Muscle of arm (tissue), 14 donors: Measurements from ENCODE around the gene NDUFAF8. TPM values are rescaled to one million over a fixed set of nuclear protein-coding genes. Genes with fewer than 3 reads are reported as not detected.

Source experiments
- DNase-seq: peaks from one replicate; pipeline ENCODE4 v3.0.0-alpha.2; 2013
- long read RNA-seq, 11 donors: transcript quantifications; one replicate each; lab custom pipeline, GENCODE V29; 2026
- polyA plus RNA-seq, 12 donors: library from polyadenylated mRNA; unstranded; fragments of 120-200 nt; gene quantifications; one replicate each; pipeline ENCODE4 v1.2.1, GENCODE V29; 2013; ENCODE audit not compliant: insufficient read length in 12 of 12

NDUFAF8 gene
- 10 to 100 TPM in 11 of 12 donors, not detected in 1; 31.7 to 90.1 (median 39.0) TPM for polyA plus RNA-seq
- long read RNA-seq, donor 1, transcript NDUFAF8-201 (3 exons, 615 nt) = major isoform, 32 of 32 reads
- long read RNA-seq, donor 1, partial matches to known transcripts = 0 of 32 reads
- long read RNA-seq, donor 1, other reads (novel, unspliced or antisense) = 0 of 32 reads
- long read RNA-seq, donor 2, transcript NDUFAF8-201 (3 exons, 615 nt) = major isoform, 42 of 48 reads
- long read RNA-seq, donor 2, partial matches to known transcripts = 6 of 48 reads
- long read RNA-seq, donor 2, other reads (novel, unspliced or antisense) = 0 of 48 reads
- long read RNA-seq, donor 3, transcript NDUFAF8-201 (3 exons, 615 nt) = major isoform, 21 of 21 reads
- long read RNA-seq, donor 3, partial matches to known transcripts = 0 of 21 reads
- long read RNA-seq, donor 3, other reads (novel, unspliced or antisense) = 0 of 21 reads
- long read RNA-seq, donor 4, transcript NDUFAF8-201 (3 exons, 615 nt) = major isoform, 12 of 13 reads
- long read RNA-seq, donor 4, partial matches to known transcripts = 0 of 13 reads
- long read RNA-seq, donor 4, other reads (novel, unspliced or antisense) = 0 of 13 reads
- long read RNA-seq, donor 5, transcript NDUFAF8-201 (3 exons, 615 nt) = major isoform, 55 of 66 reads
- long read RNA-seq, donor 5, partial matches to known transcripts = 10 of 66 reads
- long read RNA-seq, donor 5, other reads (novel, unspliced or antisense) = 0 of 66 reads
- long read RNA-seq, donor 6, transcript NDUFAF8-201 (3 exons, 615 nt) = major isoform, 23 of 24 reads
- long read RNA-seq, donor 6, partial matches to known transcripts = 0 of 24 reads
- long read RNA-seq, donor 6, other reads (novel, unspliced or antisense) = 0 of 24 reads
- long read RNA-seq, donor 7, transcript NDUFAF8-201 (3 exons, 615 nt) = major isoform, 16 of 16 reads
- long read RNA-seq, donor 7, partial matches to known transcripts = 0 of 16 reads
- long read RNA-seq, donor 7, other reads (novel, unspliced or antisense) = 0 of 16 reads
- long read RNA-seq, donor 8, transcript NDUFAF8-201 (3 exons, 615 nt) = major isoform, 37 of 37 reads
- long read RNA-seq, donor 8, partial matches to known transcripts = 0 of 37 reads
- long read RNA-seq, donor 8, other reads (novel, unspliced or antisense) = 0 of 37 reads
- long read RNA-seq, donor 9, transcript NDUFAF8-201 (3 exons, 615 nt) = major isoform, 29 of 36 reads
- long read RNA-seq, donor 9, partial matches to known transcripts = 7 of 36 reads
- long read RNA-seq, donor 9, other reads (novel, unspliced or antisense) = 0 of 36 reads
- long read RNA-seq, donor 10, transcript NDUFAF8-201 (3 exons, 615 nt) = major isoform, 45 of 46 reads
- long read RNA-seq, donor 10, partial matches to known transcripts = 0 of 46 reads
- long read RNA-seq, donor 10, other reads (novel, unspliced or antisense) = 0 of 46 reads
- long read RNA-seq, donor 11, transcript NDUFAF8-201 (3 exons, 615 nt) = major isoform, 38 of 47 reads
- long read RNA-seq, donor 11, partial matches to known transcripts = 7 of 47 reads
- long read RNA-seq, donor 11, other reads (novel, unspliced or antisense) = 0 of 47 reads

GRCh38 chr17:81238815-81239713, at the start of gene NDUFAF8, which contains the start of gene TEPSIN:
Gene NDUFAF8 (plus strand): TSS chr17:81239318. CDS start chr17:81239364, 46 bp downstream.
Gene TEPSIN (minus strand): TSS chr17:81239055. CDS start chr17:81239033, 22 bp downstream.
- DNase-seq = peak; percentile 100

GRCh38 chr17:81189670-81190530, 49.2 kb upstream of the NDUFAF8 start:
- no peak for DNase-seq

GRCh38 chr17:81190591-81190990, 48.5 kb upstream of the NDUFAF8 start:
- DNase-seq = no peak

GRCh38 chr17:81191116-81191515, 48.0 kb upstream of the NDUFAF8 start:
- no peak for DNase-seq

DNA sequence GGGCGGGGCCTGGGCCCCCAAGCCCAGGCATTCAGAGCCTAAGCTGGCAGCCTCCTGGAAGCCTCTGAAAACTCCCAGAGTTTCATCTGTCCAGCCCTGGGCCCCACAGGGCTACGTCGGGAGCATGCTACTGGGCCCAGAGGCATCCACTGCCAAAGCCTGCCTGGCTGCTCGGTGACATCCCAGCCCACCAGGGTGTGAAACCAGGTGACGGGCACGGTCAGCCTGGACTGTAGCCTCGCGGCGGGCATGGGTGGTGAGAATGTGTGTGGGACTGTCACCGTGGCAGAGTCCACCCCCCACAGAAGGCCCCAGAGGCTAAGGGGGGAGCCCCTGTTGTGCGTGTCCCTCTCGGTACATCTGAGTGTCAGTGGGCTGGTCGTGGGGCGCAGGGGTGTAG, 47.5 kb upstream of the NDUFAF8 start:
- no peak for DNase-seq

DNA sequence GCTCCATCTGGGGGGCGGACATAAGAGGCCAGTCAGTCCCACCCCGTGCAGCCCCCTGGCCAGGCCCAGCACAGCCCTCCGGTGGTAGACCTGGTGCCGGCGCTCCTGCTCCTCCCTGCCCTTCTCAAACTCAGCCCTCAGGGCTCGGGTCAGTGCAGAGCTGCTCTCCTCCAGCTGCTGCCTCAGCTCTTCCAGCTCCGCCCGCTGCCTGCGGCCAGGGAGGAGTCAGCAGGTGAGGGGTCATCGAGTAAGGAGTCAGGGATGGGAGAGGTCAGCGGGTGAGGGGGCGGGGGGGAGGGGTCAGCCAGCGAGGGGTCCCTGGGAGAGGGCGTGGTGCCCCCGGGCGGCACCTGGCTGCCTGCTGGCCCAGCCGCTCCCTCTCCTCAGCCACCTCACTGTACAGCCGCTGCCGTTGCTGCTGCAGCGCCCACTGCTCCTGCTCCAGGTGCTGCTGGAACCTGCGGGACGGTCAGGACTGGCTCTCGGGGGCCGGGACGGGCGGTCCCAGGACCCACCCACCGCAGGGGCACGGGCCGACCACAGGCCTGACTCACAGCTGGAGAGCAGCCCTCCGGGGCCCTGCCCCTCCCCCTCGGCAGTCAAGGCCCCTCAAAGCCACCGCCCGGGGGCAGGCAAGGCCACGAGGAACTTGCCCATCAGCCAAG, 46.6 kb upstream of the NDUFAF8 start:
- no peak for DNase-seq

GRCh38 chr17:81193051-81193410, 46.1 kb upstream of the NDUFAF8 start:
- DNase-seq = no peak

DNA sequence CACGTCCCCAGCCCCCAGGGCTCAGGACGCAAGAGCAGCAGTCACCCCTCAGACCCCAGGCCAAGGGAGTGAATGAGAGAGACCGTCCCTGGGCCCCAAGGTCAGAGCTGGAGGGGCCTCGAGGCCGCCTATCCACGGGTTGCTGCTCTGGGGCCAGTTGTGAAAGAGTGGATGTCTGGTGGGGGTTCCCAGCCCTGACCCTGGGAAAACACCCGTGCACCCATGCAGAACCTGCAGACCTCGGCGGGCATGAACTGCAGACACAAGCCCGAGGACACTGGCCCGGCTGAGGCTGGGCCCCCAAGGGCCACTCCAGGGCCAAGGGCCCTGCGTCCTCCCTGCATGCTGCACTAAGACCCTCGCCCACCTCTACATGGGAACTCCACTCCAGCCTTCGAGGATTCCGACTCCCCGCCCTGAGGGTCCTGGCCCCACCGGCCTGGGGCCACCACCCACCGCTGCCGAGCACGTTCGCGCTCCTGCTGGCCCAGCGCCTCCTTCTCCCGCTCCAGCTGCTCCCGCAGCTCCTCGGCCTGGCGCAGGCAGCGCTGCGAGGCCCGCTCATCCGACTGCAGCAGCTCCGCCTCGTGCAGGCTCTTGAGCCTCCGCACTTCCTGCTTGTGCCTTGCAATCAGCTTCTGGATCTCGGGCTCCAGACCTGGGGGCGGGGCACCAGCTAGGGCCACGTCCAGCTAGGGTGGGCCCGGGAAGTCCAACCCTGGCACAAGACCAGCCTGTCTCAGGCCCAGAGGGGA, 45.5 kb upstream of the NDUFAF8 start:
- DNase-seq = no peak

DNA sequence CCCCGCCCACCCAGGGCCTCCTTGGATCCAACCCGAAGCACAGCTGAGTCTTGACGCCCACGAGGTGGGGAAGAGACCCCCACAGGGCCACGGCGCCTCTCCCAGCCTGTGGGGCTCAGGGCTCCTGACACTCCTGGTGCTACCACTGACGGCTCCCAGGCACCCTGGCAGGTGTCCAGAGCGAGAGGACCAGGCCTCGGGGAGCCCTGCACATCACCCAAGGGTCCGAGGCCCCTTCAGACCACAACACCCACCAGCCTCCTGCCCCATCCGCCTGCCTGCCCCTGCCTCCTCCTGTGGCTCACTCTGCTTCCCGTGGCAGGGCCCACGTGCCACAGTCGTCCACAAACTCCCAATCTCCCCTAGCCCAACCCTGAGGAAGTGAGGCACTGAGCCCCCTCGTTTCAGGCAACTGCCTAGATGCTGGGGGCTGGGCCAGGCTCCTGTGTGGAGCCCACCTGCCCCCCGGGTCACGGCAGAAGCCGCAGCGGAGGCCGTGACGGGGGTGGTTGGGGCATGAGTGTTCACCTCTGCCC, 44.8 kb upstream of the NDUFAF8 start:
- no peak for DNase-seq

DNA sequence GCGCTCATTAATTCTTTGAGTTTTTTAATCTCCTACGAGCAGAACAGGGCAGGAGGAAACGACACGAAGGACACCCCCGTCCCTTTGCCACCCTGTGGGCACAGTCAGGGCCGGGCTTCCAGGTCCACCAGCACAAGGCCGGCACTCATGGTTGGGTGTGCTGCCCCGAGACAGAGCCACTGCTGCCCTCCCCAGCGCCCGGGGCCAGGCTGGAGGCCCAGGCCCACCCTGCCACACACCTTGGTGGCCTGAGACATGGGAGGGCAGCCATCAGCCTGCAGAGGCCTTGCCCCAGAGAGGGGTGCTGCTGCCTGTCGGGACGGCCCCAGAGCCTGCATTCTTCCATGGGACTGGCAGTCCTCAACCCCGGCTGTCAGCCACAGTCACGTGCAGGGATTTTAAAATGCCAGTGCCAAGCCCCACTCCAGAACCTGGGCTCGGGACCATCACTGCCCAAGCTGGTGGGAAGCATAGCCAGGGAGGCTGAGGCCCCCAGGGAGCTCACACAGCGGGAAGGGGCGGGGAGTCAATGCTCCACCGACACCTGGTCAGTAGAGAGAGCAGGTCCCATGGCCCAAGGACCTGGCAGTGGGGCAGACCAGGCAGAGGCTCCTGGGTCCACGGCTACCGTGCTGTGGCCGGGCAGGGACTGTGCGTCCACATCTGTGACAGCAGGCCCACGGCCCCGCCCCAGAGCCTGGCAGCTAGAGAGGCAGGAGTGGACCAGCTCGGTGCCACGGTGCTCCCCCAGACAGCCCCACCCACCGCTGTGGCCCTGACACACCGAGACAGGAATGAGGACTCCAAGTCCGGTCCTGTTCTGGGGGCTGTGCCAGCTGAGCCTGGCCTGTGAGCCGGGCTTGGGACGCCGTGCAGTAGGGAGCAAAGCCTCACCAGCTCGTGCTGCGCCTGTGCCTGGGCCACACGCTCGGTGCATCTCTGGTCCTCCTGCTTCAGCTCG, 43.9 kb upstream of the NDUFAF8 start:
- DNase-seq = no peak

GRCh38 chr17:81195941-81196495, 43.1 kb upstream of the NDUFAF8 start:
- DNase-seq = no peak

GRCh38 chr17:81196505-81197408, 42.4 kb upstream of the NDUFAF8 start:
- DNase-seq = no peak

DNA sequence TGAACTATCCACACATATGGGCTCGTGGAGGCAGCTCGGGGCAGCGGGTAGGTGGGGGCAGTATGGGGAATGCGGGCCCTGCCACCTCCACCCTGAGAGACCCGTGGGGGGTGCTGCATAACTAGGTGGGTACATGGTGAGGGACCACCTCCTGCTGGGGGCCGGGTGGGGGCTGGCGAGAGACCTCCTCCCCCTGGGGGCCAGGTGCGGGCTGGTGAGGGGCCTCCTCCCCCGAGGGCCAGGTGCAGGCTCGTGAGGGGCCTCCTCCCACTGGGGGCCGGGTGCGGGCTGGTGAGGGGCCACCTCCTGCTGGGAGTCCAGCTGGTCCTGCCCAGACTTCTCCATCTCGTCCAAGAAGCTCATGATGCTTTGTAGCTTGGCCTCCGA, 41.7 kb upstream of the NDUFAF8 start:
- DNase-seq = no peak

GRCh38 chr17:81197831-81198490, 41.2 kb upstream of the NDUFAF8 start:
- no peak for DNase-seq
